AG08396 (cell line): ENCODE data around the gene ZFC3H1.
"Not testable (repeated sequence)": the region's sequence is repeated elsewhere in the genome, so short reads cannot be mapped to it uniquely, and the experiment has no call there.

Experiments used
- DNase-seq: peaks from one replicate; pipeline ENCODE4 v3.0.0; 2012; ENCODE audit warnings: low spot score, mixed read lengths

Gene ZFC3H1, protein sequence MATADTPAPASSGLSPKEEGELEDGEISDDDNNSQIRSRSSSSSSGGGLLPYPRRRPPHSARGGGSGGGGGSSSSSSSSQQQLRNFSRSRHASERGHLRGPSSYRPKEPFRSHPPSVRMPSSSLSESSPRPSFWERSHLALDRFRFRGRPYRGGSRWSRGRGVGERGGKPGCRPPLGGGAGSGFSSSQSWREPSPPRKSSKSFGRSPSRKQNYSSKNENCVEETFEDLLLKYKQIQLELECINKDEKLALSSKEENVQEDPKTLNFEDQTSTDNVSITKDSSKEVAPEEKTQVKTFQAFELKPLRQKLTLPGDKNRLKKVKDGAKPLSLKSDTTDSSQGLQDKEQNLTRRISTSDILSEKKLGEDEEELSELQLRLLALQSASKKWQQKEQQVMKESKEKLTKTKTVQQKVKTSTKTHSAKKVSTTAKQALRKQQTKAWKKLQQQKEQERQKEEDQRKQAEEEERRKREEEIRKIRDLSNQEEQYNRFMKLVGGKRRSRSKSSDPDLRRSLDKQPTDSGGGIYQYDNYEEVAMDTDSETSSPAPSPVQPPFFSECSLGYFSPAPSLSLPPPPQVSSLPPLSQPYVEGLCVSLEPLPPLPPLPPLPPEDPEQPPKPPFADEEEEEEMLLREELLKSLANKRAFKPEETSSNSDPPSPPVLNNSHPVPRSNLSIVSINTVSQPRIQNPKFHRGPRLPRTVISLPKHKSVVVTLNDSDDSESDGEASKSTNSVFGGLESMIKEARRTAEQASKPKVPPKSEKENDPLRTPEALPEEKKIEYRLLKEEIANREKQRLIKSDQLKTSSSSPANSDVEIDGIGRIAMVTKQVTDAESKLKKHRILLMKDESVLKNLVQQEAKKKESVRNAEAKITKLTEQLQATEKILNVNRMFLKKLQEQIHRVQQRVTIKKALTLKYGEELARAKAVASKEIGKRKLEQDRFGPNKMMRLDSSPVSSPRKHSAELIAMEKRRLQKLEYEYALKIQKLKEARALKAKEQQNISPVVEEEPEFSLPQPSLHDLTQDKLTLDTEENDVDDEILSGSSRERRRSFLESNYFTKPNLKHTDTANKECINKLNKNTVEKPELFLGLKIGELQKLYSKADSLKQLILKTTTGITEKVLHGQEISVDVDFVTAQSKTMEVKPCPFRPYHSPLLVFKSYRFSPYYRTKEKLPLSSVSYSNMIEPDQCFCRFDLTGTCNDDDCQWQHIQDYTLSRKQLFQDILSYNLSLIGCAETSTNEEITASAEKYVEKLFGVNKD (N-terminal part only)

DNA sequence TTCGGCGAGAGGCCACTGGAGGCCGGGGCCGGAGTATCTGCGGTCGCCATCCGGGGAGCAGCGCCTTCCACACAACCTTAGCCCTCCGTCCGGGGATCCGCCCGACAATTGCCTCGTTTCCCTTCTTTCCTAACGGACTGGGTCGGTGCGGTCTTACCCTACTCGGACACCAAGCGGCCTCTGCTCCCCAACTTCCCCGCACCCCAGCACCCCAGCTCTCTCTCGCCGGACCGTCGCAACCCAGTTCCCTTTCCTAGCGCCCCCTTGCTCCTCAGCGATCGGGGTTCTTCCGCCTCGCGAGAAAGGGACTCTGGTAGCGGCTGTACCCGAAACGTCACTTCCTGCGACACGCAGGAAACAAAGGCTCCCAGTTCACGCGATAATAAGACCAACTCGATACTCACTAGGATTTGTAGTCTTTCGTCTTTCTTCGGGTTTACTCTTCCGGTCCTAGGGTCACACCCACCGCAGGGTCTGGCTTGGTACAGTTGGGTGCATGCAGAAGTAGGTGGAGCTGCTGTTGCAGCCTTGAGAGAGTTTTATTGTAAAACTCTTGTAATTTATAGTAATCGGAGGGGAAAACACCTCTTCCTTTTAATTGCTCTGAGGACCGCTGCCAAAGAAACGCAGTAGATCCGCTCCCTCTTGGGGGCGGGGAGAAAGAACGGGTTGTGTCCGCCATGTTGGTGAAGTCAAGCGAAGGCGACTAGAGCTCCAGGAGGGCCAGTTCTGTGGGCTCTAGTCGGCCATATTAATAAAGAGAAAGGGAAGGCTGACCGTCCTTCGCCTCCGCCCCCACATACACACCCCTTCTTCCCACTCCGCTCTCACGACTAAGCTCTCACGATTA lies at the start of gene ZFC3H1, which contains the start of gene THAP2:
Gene ZFC3H1, minus strand, starts transcription at position 288 of the 850 bp plus-strand sequence. Its CDS starts 238 bp downstream, at position 50.
Gene THAP2, plus strand, starts transcription at position 741 of the 850 bp plus-strand sequence. CDS start 209 bp downstream, outside the sequence.
- DNase-seq = peak; percentile 88

DNA sequence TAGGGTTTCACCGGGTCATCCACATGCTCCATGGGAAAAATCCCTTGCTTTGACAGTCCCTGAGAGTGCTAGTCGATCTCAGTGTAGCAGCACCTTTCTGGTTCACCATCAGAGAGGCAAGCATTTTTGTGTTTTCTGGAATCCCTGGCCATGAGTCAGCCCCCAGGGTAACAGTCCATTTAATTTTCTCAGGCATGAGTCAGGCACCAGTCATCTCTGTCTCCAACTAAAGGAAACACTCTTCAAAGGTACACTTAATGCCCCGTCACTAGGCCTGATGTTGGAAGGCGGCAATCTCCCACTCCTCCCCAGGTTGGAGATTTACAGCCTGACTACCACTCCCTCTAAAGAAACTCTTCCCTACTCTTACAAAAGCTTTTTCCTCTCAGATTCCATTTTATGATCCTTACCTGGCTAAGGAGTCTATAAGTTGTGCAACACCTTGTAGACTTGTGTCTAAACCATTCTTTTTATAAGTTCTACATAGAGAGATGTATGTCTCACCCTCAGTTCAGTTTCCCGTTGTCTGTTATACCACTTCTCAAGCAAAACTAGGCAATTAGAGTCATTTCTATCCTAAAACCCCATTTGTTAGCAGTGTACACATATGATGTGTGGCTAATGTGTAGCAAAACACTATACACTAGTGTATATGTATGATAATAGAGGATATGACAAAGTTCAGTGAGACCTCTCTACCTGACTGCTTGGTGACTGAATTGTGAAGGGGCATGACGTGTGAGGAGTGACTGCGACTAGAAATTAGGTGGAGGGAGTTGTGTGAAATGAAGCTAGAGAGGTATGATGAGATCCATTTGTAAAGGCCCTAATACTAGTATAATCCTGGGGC lies 46.9 kb upstream of the ZFC3H1 start:
- DNase-seq = peak; percentile 71

DNA sequence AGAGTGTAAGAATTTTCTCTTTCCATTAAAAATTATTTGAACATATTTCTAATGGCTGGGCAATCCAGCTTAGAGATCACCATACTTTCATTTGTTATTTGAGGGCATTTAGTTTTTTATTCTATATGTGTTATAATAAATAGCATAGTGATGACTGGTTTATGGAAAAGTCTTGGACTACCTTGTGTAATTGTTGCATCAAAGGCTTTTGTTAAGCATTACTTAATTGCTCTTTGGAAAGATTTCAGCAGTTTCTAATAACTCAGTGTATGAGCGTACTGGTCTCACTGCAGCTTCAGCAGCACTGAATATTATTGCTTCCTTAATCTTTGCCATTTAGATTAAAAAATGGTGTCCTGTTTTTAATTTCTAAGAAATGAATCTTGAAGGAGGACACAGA lies 45.0 kb upstream of the ZFC3H1 start:
- no peak for DNase-seq

DNA sequence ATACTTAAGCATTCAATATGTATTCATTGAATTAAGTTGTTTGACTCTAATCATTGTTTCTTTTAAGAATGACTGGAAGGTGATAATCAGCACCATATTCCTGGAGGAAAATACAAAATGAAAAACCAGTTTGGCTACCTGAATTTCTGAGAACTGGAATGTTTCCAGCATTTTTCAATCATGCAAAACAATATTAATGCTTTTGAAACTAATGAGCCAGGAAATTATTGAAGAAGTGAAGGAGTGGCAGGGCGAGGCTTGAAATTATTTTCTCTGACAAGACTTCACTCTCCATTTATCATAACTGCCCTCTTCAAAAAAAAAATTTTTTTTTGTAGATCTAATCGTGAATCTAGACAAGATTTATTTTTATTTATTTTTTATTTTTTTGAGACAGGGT lies 41.3 kb upstream of the ZFC3H1 start:
- no peak for DNase-seq

DNA sequence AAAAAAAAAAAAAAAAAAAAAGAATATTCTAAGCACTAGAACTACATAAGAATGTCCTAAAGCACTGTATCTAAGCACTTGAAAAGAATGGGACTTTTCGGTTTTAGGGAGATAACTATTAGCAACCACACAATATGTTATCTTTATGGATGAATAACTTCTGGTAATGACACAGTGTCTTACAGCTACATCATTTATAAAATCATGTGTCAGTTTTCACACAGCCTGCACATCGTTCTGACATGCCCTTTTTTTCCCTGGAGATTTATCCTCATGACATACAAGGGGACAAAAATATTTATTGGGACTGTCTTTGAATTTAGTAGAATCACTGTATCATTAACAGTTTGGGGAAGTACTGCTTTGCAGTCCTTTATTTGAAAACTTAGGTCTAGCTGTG lies 39.6 kb upstream of the ZFC3H1 start:
- DNase-seq = no peak

DNA sequence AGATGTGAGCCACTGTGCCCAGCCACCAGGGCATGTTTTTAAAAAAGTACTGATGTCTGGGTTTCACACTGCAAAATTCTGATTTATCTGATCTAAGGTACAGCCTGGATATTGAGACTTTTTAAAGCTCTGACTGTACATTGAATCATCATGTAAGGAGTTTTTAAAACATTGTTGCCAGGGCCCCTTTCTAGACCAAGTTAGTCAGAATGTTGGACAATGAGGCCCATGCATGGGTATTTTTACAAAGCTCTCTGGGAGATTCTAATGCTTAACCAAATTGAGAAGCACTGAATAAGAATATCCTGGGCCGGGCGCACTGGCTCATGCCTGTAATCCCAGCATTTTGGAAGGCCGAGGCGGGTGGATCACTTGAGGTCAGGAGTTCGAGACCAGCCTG lies 38.9 kb upstream of the ZFC3H1 start:
- DNase-seq = no peak

DNA sequence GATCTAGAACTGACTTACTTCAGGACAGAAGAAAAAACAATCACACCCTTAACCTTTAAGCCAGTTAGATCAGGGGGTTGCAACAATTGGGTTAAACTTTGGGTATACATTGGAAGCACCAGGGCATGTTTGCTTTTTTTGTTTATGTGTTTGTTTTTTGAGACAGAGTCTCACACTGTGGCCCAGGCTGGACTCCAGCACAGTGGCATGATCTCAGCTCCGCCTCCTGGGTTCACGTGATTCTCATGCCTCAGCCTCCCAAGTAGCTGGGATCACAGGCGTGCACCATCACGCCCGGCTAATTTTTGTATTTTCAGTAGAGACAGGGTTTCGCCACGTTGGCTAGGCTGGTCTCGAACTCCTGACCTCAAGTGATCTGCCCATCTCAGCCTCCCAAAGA lies 38.5 kb upstream of the ZFC3H1 start:
- not testable (repeated sequence) for DNase-seq

DNA sequence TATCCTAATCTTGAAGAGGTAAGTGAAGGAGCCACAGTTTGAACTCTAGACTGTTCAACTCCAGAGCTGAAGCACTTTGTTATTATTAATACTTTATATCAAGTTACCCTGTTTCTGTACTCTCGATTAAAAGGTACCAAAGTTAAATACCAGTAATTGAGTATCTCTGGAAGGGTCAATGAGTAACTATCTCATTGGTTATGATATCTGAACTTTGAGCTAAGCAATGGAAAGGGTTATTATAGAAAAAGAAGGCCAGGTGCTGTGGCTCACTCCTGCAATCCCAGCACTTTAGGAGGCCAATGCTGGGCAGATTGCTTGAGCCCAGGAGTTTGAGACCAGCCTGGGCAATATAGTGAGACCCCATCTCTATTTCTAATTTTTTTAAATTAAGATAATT lies 32.1 kb upstream of the ZFC3H1 start:
- DNase-seq = no peak

DNA sequence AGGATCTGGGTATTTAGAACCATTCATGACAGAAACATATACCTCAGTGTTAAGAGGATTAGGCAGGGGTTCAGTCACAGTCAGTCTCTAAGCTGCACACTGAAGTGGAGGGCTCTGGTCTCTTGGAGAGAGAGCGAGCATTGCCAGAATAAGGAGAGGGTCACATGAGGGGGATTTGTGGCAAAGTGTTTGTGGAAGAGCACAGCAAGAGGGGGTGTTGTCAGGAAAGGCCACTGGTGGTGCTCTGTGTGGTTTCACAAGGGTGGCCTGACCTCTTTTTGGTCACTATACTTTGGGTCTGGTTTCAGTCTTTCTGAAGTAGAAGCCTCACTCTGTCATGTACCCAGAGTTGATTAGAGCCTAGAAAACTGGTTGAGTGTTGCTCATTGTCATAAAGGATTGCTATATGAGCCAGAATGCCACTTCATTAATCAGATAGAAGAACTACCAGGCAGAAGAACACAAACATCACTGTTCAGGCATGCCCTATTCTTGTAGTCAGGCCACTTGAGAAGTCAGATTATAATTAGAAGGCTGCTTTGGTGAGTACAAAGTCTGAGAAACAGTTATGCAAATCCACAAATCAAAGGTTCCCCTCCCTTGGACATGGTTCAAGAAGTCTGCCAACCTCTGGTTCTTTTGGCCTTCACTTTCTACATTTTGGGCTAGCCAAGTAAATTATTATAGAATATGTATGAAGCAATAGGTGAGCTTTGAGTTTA lies 30.6 kb upstream of the ZFC3H1 start:
- no peak for DNase-seq

DNA sequence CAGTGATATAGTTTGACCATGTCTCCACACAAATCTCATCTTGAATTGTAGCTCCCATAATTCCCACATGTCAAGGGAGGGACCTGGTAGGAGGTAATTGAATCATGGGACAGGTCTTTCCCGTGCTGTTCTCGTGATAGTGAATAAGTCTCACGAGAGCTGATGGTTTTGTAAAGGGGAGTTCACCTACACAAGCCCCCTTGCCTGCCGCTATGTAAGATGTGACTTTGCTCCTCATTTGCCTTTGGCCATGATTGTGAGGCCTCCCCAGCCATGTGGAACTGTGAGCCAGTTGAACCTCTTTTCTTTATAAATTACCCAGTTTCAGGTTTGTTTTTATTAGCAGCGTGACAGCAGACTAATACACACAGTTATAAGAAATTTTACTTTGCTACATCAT lies 30.0 kb upstream of the ZFC3H1 start:
- DNase-seq = not testable (repeated sequence)

DNA sequence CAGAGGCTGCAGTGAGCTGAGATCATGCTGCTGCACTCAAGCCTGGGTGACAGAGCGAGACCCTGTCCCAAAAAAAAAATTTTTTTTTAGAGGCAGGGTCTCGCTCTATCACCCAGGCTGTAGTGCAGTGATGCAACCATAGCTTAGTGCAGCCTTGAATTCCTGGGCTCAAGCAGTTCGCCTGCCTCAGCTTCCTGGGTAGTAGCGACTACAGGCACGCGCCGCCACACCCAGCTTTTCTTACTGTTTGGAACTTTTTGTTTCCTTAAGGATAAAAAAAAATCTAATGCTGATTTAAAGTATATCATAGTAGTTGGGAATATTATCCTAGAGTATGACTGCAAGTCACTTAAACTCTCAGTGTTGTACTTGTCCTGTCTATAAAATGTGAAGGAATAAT lies 29.5 kb upstream of the ZFC3H1 start:
- DNase-seq = no peak

DNA sequence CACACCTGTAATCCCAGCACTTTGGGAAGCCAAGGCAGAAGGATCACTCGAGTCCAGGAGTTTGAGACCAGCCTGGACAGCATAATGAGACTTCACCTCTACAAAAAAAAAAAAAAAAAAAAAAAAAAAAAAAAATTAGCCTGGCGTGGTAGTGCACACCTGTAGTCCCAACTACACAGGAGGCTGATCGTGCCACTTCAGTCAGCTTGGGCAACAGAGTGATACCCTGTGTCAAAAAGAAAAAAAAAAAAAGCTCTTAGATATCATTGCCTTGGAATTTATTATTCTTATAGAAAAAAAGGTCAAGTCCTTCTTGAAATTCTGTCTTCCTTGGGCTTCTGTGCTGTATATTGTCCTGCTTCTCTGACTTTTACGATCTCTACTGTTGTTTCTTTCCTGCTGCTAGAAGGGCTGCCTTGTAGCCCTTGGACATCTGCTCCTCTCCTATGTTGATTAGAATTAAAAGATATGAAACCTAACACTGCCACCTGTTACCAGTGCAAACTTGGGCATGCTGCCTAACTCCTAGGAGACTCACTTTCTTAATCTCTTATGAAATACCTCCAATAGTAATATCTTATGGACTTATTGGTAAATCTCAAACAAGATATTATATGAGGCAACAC lies 28.0 kb upstream of the ZFC3H1 start:
- no peak for DNase-seq

DNA sequence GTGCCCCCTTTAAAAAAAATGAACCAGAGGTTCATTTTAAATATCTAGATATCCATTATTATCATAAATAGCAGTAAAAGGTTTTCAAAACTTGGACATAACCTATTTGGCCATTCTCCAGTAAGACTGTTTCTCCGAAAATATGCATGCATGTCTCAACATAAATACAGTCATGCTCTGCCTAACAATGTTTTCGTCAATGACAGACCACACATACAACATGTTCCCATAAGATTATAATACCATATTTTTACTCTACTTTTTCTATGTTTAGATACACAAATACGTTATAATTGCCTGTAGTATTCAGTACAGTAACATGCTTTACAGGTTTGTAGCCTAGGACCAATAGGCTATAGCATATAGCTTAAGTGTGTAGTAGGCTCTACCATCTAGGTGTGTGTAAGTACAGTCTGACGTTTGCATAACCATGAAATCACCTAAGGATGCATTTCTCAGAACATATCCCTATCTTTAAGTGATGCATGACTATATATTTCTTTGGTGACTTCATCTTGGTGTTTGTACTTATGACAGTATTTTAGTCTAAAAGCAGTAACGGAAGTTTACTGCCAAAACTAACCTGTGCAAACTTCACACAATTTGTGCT lies 25.4 kb upstream of the ZFC3H1 start:
- DNase-seq = no peak

DNA sequence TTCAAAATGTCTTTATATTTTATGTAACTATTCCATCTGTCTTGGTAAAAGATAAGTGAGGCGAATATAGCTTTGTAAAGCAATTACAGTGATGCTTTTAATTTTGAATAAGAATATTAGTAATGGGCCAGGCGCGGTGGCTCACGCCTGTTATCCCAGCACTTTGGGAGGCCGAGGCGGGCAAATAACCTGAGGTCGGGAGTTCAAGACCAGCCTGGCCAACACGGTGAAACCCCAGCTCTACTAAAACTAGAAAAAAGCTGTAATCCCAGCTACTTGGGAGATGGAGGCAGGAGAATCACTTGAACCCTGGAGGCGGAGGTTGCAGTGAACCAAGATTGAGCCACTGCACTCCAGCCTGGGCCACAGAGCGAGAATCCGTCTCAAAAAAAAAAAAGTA lies 23.5 kb upstream of the ZFC3H1 start:
- not testable (repeated sequence) for DNase-seq

DNA sequence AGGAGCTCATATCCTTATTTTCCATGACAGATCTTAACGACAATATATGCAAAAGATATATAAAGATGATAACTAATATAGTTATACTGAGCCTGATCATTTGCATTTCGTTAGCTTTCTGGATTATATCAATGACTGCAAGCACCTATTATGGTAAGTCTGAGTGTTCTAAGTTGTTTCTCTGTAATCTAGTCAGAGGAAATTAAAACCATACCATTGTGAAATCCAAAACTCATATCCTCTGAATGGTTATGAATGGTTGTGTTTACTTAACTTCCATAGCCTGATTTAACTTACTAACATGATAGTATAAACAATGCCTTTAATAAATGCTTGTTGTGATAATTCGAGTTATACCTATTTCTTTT lies 23.0 kb upstream of the ZFC3H1 start:
- DNase-seq = no peak

DNA sequence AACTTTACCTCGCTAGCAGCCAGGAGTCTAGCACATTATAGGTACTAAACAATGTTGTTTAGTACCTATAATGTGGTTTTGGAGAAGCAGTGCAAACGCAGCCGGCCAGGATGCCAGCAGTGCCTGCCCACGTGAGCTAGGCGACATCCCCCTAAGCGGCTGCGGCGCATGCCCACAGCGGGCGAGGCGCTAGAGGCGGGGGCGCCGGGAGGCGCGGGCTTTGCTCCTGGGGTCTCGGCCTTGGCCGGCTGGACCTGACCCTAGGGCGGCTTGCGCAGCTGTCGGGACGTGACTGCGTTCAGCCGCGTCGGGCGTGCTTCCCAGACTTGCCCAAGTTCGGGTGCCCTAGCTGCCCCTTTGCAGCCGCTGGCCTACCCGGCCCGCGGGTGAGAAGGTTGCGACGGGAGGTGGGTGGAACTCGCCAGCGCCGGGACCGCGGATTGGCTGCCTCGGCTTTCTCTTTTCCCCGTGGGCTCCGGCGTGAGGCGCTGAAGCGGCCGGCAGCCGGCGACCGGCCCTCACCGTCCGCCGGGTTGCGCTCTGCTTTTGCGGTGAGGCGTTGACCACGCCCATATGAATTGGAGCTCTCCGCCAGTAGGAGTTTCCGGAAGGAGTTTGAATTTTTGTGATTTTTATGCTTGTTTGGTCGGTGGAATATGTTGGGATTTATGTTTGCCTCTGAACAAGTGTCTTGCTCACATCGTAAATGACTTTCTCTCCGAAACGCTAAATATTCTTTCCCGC lies 22.4 kb upstream of the ZFC3H1 start, which contains the start of gene TMEM19:
Gene TMEM19, plus strand, starts transcription at position 169 of the 744 bp plus-strand sequence. CDS start 599 bp downstream, outside the sequence.
- peak; percentile 94 for DNase-seq

DNA sequence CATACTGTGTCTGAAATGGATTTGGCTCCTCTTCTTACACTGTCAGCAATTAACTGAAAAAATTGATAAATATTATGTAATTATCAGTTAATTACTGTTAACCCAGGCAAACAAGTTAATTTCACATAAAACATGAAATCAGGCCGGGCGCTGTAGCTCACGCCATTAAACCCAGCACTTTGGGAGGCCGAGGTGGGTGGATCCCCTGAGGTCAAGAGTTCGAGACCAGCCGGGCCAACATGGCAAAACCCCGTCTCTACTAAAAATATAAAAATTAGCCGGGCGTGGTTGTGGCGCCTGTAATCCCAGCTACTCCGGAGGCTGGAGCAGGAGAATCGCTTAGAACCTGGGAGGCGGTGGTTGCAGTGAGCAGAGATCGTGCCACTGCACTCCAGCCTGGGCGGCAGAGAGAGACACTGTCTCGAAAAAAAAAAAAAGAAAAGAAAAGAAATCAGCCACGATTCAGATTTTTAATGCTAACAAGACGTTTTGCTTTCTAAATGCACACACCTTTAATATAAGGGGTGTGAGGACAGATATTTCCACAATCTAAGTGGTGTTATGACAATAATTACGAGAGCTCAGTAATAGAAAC lies 21.8 kb upstream of the ZFC3H1 start:
- DNase-seq = no peak
